Naive B cell (primary cell): ENCODE data around the gene UBE2J2. TPM values are rescaled to one million over a fixed set of nuclear protein-coding genes. Genes with fewer than 3 reads are reported as not detected.

Source experiments
- polyA plus RNA-seq, 6 donors: library from polyadenylated mRNA; unstranded; fragments of 300-500 nt; fragmentation: Illumina TruSeq; gene quantifications; one replicate each; pipeline ENCODE4 v1.2.3, GENCODE V29; 2021; ENCODE audit warnings: low read depth in 6 of 6

UBE2J2 gene
- polyA plus RNA-seq, 6 donors from 2014 or later = 75.1 to 112 (median 87.4) TPM

Other genes with a start within 250 kb of the UBE2J2 start
- gene RNF223, start 199.5 kb downstream of the UBE2J2 start, polyA plus RNA-seq = not detected
- gene C1orf159, start 157.8 kb downstream of the UBE2J2 start, polyA plus RNA-seq = 1 to 10 TPM in 5 of 6 donors, not detected in 1; 2.0 to 6.3 (median 4.3) TPM
- not detected for gene TTLL10, start 100.0 kb downstream of the UBE2J2 start, polyA plus RNA-seq
- gene TNFRSF18, start 67.3 kb downstream of the UBE2J2 start, polyA plus RNA-seq = 10 to 100 TPM in 1 of 6 donors, 1 to 10 TPM in 5; 2.4 to 13.0 (median 7.9) TPM
- under 1 TPM in 3 of 6 donors, not detected in 3; 0.18 to 0.36 (median 0.32) TPM for gene TNFRSF4, start 59.7 kb downstream of the UBE2J2 start, polyA plus RNA-seq
- 100 to 1,000 TPM in 1 of 6 donors, 10 to 100 TPM in 5; 64.8 to 101 (median 85.4) TPM for gene SDF4, start 41.9 kb downstream of the UBE2J2 start, polyA plus RNA-seq
- gene B3GALT6, start 41.6 kb downstream of the UBE2J2 start, polyA plus RNA-seq = 10 to 100 TPM in 5 of 6 donors, 1 to 10 TPM in 1; 6.9 to 22.9 (median 12.9) TPM
- gene C1QTNF12, start 27.1 kb downstream of the UBE2J2 start, polyA plus RNA-seq = not detected
- not detected for gene SCNN1D, start 6.6 kb upstream of the UBE2J2 start, polyA plus RNA-seq
- 1 to 10 TPM; 1.9 to 7.2 (median 3.1) TPM for gene ACAP3, start 34.1 kb upstream of the UBE2J2 start, polyA plus RNA-seq
- gene PUSL1, start 34.7 kb upstream of the UBE2J2 start, polyA plus RNA-seq = 10 to 100 TPM in 5 of 6 donors, 1 to 10 TPM in 1; 7.2 to 17.2 (median 11.9) TPM
- gene INTS11, start 50.8 kb upstream of the UBE2J2 start, polyA plus RNA-seq = 10 to 100 TPM; 45.9 to 61.5 (median 54.3) TPM
- 10 to 100 TPM in 3 of 6 donors, 1 to 10 TPM in 3; 7.9 to 16.9 (median 10.7) TPM for gene CPTP, start 50.9 kb upstream of the UBE2J2 start, polyA plus RNA-seq
- under 1 TPM in 3 of 6 donors, not detected in 3; 0.28 to 0.44 (median 0.31) TPM for gene TAS1R3, start 57.4 kb upstream of the UBE2J2 start, polyA plus RNA-seq
- gene DVL1, start 75.6 kb upstream of the UBE2J2 start, polyA plus RNA-seq = 1 to 10 TPM in 1 of 6 donors, under 1 TPM in 4, not detected in 1; 0.40 to 1.0 (median 0.68) TPM
- not detected for gene MXRA8, start 84.7 kb upstream of the UBE2J2 start, polyA plus RNA-seq
- gene AURKAIP1, start 101.4 kb upstream of the UBE2J2 start, polyA plus RNA-seq = 100 to 1,000 TPM; 103 to 122 (median 106) TPM
- 10 to 100 TPM; 16.8 to 50.2 (median 24.6) TPM for gene CCNL2, start 125.5 kb upstream of the UBE2J2 start, polyA plus RNA-seq
- gene MRPL20, start 133.4 kb upstream of the UBE2J2 start, polyA plus RNA-seq = 100 to 1,000 TPM in 3 of 6 donors, 10 to 100 TPM in 3; 75.1 to 129 (median 102) TPM
- 1 to 10 TPM in 1 of 6 donors, under 1 TPM in 4, not detected in 1; 0.17 to 1.5 (median 0.28) TPM for gene ANKRD65, start 147.4 kb upstream of the UBE2J2 start, polyA plus RNA-seq
- under 1 TPM in 1 of 6 donors, not detected in 5; 0.41 TPM for gene VWA1, start 161.8 kb upstream of the UBE2J2 start, polyA plus RNA-seq
- gene ATAD3C, start 175.8 kb upstream of the UBE2J2 start, polyA plus RNA-seq = not detected
- gene ATAD3B, start 197.9 kb upstream of the UBE2J2 start, polyA plus RNA-seq = 10 to 100 TPM in 1 of 6 donors, 1 to 10 TPM in 3, under 1 TPM in 2; 0.20 to 10.2 (median 2.9) TPM
- gene ATAD3A, start 238.3 kb upstream of the UBE2J2 start, polyA plus RNA-seq = 10 to 100 TPM in 1 of 6 donors, 1 to 10 TPM in 5; 2.1 to 13.0 (median 5.8) TPM